Ectodermal cell (in vitro differentiated cells): ENCODE measurements around the gene KCNJ3.
"Not testable (repeated sequence)": the region's sequence is repeated elsewhere in the genome, so short reads cannot be mapped to it uniquely, and the experiment has no call there.

Source experiments
- H3K27ac ChIP-seq: 2 replicates; pipeline ENCODE4 v1.7.0; 2013; ENCODE audit warnings: mild to moderate bottlenecking, low read depth, low read length; ENCODE audit not compliant: insufficient read depth, poor library complexity, severe bottlenecking
- H3K27me3 ChIP-seq: 2 replicates; pipeline ENCODE4 v1.7.0; 2013; ENCODE audit warnings: mild to moderate bottlenecking, low read length; ENCODE audit not compliant: insufficient read depth, control insufficient read depth, poor library complexity, severe bottlenecking
- H3K36me3 ChIP-seq: one replicate; pipeline ENCODE4 v1.7.0; 2013; ENCODE audit warnings: low read length; ENCODE audit not compliant: control insufficient read depth, insufficient read depth
- H3K4me1 ChIP-seq: one replicate; pipeline ENCODE4 v1.7.0; 2013; ENCODE audit warnings: low read length; ENCODE audit not compliant: control insufficient read depth, insufficient read depth
- H3K4me3 ChIP-seq: 2 replicates; pipeline ENCODE4 v1.7.0; 2013; ENCODE audit warnings: low read depth, low read length, control low read depth; ENCODE audit not compliant: insufficient read depth
- H3K9me3 ChIP-seq: 2 replicates; pipeline ENCODE4 v1.7.0; 2013; ENCODE audit warnings: mild to moderate bottlenecking, low read length, moderate library complexity; ENCODE audit not compliant: control insufficient read depth
- whole genome bisulfite sequencing, 2 experiments: methylation state at CpG; one replicate each; pipeline ENCODE4 v1.1.7; 2013; ENCODE audit warnings: missing lambda C conversion rate in 2 of 2; 5-methylcytosine and 5-hydroxymethylcytosine counted together

The KCNJ3 gene

GRCh38 chr2:154826827-154827226 lies 128.3 kb downstream of the KCNJ3 start:
- Histone ChIP-seq H3K36me3 (no peaks in the 10 kb centered on the region), H3K9me3 (no peaks in the 10 kb centered on the region), H3K27ac (no peak overlapping the region), H3K27me3 (no peaks in the 10 kb centered on the region), H3K4me1 (no peaks in the 10 kb centered on the region), H3K4me3 (no peak overlapping the region)
- WGBS, 2 experiments: 86 to 95% methylated on average over 4 to 5 of the region's 5 CpGs

DNA sequence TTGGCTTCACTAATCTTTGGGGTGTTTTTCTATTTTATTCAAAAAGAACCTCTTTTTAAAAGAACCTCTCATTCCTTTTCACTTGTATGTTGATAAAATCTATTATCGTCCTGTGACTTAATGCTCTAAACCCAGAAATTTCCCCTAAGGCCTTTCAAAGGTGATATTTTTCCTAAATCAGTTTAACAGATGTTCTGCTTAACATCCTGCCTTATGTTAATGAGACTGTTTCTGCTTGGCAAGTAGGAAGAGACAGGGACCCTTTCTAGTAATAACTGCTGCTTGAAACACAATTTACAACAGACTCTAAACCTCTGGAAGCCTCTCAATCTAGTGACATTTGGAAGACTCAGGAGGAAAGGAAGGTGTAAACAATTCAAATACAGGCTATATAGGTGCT lies 128.8 kb downstream of the KCNJ3 start:
- Histone ChIP-seq H3K4me1 (no peaks in the 10 kb centered on the region), H3K27ac (no peak overlapping the region), H3K36me3 (no peaks in the 10 kb centered on the region), H3K9me3 (no peaks in the 10 kb centered on the region), H3K27me3 (no peaks in the 10 kb centered on the region), H3K4me3 (no peak overlapping the region)
- WGBS, 2 experiments: 100% methylated on average over 1 of the region's 1 CpG; no CpG with 5 or more reads in 1 of the 2 experiments

- Histone ChIP-seq H3K36me3 (no peaks in the 10 kb centered on the region), H3K9me3 (no peaks in the 10 kb centered on the region), H3K4me1 (no peaks in the 10 kb centered on the region), H3K27ac (no peak overlapping the region), H3K27me3 (no peaks in the 10 kb centered on the region), H3K4me3 (no peak overlapping the region)
- WGBS, 2 experiments: 79 to 90% methylated on average over 2 of the region's 2 CpGs
Measured at GRCh38 chr2:154832711-154833110, 134.2 kb downstream of the KCNJ3 start.

DNA sequence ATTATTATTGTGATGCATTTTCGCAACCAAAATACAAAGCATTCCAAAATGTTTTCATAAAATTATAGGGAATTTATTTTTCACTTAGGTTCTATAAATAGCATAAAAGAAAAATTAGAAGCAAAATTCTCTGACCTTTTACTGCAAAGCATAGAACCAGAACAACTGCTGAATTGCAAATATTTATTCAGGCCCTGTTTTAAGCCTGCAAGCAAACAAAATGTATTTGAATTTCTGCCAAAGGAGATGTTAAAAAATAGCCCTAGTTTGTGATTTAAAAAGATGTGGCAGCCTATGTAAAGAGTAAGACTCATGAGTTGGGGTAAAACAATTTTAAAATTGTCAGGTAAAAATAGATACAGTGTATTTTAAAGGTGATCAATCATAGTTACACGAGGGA lies 138.1 kb downstream of the KCNJ3 start:
- Histone ChIP-seq H3K27ac (no peak overlapping the region), H3K36me3 (no peaks in the 10 kb centered on the region), H3K9me3 (no peaks in the 10 kb centered on the region), H3K4me1 (no peaks in the 10 kb centered on the region), H3K4me3 (no peak overlapping the region), H3K27me3 (no peaks in the 10 kb centered on the region)
- WGBS, 2 experiments: 94% methylated on average over 1 of the region's 2 CpGs

DNA sequence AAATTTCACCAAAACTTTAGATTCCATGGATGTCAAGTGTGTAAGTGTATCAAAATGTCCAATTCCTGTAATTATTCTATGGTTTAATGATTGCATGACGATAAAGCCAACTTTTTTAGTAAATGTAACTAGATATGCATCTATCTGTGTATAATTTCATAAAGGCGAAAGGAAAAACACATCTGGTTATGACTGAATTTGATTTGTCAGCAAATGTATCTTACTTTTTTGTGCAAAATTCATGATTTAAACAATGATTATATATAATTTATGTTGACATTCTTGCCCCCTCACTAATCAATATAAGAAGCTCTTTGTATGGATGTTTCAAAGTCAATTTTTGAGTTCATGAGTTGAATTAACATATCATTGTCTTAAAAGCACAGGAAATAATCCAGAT lies 138.5 kb downstream of the KCNJ3 start:
- Histone ChIP-seq H3K36me3 (no peaks in the 10 kb centered on the region), H3K27me3 (no peaks in the 10 kb centered on the region), H3K4me1 (no peaks in the 10 kb centered on the region), H3K4me3 (no peak overlapping the region), H3K27ac (no peak overlapping the region), H3K9me3 (no peaks in the 10 kb centered on the region)
- WGBS, 2 experiments: 94% methylated on average over 2 of the region's 2 CpGs; no CpG with 5 or more reads in 1 of the 2 experiments

GRCh38 chr2:154844513-154844912 lies 146.0 kb downstream of the KCNJ3 start:
- H3K4me1 ChIP-seq: no peaks in the 10 kb centered on the region
- H3K9me3 ChIP-seq: no peaks in the 10 kb centered on the region
- H3K36me3 ChIP-seq: no peaks in the 10 kb centered on the region
- H3K4me3 ChIP-seq: no peak overlapping the region
- no peaks in the 10 kb centered on the region for H3K27me3 ChIP-seq
- WGBS, 2 experiments: 91 to 94% methylated on average over 7 of the region's 7 CpGs
- no peak overlapping the region for H3K27ac ChIP-seq

- 93 to 98% methylated on average over 1 of the region's 1 CpG for WGBS, 2 experiments
- no peaks in the 10 kb centered on the region for H3K27me3 ChIP-seq
Measured at GRCh38 chr2:154846842-154847241, 148.3 kb downstream of the KCNJ3 start.

GRCh38 chr2:154849482-154849881 lies 151.0 kb downstream of the KCNJ3 start:
- Histone ChIP-seq H3K9me3 (no peaks in the 10 kb centered on the region), H3K27me3 (no peaks in the 10 kb centered on the region), H3K27ac (no peak overlapping the region), H3K36me3 (no peaks in the 10 kb centered on the region), H3K4me1 (no peaks in the 10 kb centered on the region), H3K4me3 (no peak overlapping the region)
- WGBS, 2 experiments: 86 to 96% methylated on average over 1 to 2 of the region's 3 CpGs

More at GRCh38 chr2:154846842-154847241, 148.3 kb downstream of the KCNJ3 start:
- H3K4me1 ChIP-seq: no peaks in the 10 kb centered on the region
- no peak overlapping the region for H3K4me3 ChIP-seq
- no peak overlapping the region for H3K27ac ChIP-seq
- H3K9me3 ChIP-seq: no peaks in the 10 kb centered on the region
- H3K36me3 ChIP-seq: no peaks in the 10 kb centered on the region

DNA sequence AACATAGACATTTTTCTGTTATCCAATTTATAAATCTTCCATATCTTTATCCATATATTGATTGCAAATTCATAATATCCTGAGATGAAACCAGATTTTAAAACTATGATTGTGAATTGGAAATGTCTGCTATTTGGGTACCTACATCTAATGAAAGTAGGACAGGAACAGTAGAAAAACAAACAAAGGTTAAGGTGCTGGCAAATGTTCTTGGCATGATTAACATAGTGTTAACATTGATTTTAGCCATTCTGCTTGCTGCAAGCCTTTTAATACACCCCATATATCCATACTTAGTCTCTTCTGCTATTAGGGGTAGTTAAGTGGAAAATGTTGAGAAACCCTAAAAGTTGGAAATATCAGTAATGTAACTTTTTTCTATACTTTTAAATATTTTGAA lies 152.0 kb downstream of the KCNJ3 start:
- H3K4me3 ChIP-seq: no peak overlapping the region
- H3K27ac ChIP-seq: no peak overlapping the region
- H3K9me3 ChIP-seq: no peaks in the 10 kb centered on the region
- H3K36me3 ChIP-seq: no peaks in the 10 kb centered on the region
- H3K27me3 ChIP-seq: no peaks in the 10 kb centered on the region
- no peaks in the 10 kb centered on the region for H3K4me1 ChIP-seq

GRCh38 chr2:154855138-154855537 lies 156.6 kb downstream of the KCNJ3 start:
- no peaks in the 10 kb centered on the region for H3K27me3 ChIP-seq
- no peaks in the 10 kb centered on the region for H3K4me1 ChIP-seq
- H3K36me3 ChIP-seq: no peaks in the 10 kb centered on the region
- 96 to 97% methylated on average over 1 to 4 of the region's 6 CpGs for WGBS, 2 experiments
- H3K4me3 ChIP-seq: no peak overlapping the region
- no peaks in the 10 kb centered on the region for H3K9me3 ChIP-seq
- no peak overlapping the region for H3K27ac ChIP-seq

DNA sequence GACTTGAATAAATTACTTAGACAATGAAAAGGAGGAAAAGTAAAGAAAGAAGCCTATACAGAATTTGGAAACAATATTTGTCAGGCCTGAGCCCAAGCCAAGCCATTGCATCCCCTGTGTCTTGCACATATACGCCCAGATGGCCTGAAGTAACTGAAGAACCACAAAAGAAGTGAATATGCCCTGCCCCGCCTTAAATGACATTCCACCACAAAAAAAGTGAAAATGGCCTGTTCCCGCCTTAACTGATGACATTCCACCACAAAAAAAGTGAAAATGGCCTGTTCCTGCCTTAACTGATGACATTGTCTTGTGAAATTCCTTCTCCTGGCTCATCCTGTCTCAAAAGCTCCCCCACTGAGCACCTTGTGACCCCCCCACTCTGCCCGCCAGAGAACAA lies 168.7 kb downstream of the KCNJ3 start:
- H3K4me1 ChIP-seq, H3K9me3 ChIP-seq, H3K36me3 ChIP-seq, H3K4me3 ChIP-seq, H3K27ac ChIP-seq, H3K27me3 ChIP-seq: not testable (repeated sequence)
- WGBS, 2 experiments: 85 to 88% methylated on average over 4 of the region's 4 CpGs
